Fibroblast of skin of right biceps (primary cell): Measurements from ENCODE around the gene ASPN.

Experiments used
- DNase-seq: peaks from one replicate; pipeline ENCODE4 v3.0.0-alpha.2; 2013

The ASPN gene

GRCh38 chr9:92406477-92406876 is 75.8 kb downstream of the ASPN start:
- no peak for DNase-seq
